Measurements from ENCODE around the gene WBP11. TPM values are rescaled to one million over a fixed set of nuclear protein-coding genes. Genes with fewer than 3 reads are reported as not detected.

WBP11 gene
- total and polyA plus RNA-seq, 2 of the 13 experiments (the other 11 are each of a cell fraction or from before 2014, with no cell fraction given) = 7.6 to 31.0 TPM

GRCh38 chr12:14803011-14803829, at the start of gene WBP11, which contains the start of gene C12orf60 (continued):
- TF ChIP-seq PAF1 (CRISPR knock-in tag; IDR thresholded peaks at IDR 0.05) (no peak), SMAD9 (CRISPR knock-in tag; IDR thresholded peaks at IDR 0.05) (no peak), ZNF253 (CRISPR knock-in tag; IDR thresholded peaks at IDR 0.05; ENCODE audit: borderline replicate concordance) (no peak), KLF11 (CRISPR knock-in tag; IDR thresholded peaks at IDR 0.05) (peak; percentile 18; the same call in 1 of the 2 replicates), YEATS2 (CRISPR knock-in tag; IDR thresholded peaks at IDR 0.05; ENCODE audit: borderline replicate concordance) (peak; percentile 89; the same call in 1 of the 2 replicates), ZNF337 (CRISPR knock-in tag; IDR thresholded peaks at IDR 0.05; ENCODE audit: borderline replicate concordance, low read depth) (no peak), SATB2 (CRISPR knock-in tag; IDR thresholded peaks at IDR 0.05) (no peak), FOSL2 (CRISPR knock-in tag; IDR thresholded peaks at IDR 0.05) (peak; percentile 27), ZNF790 (CRISPR knock-in tag; IDR thresholded peaks at IDR 0.05; ENCODE audit: borderline replicate concordance) (no peak), CC2D1A (CRISPR knock-in tag; IDR thresholded peaks at IDR 0.05) (no peak), CBX1 (IDR thresholded peaks at IDR 0.05; ENCODE audit: low read depth) (no peak), RFX5 (IDR thresholded peaks at IDR 0.05; ENCODE audit: low read depth, low read length) (no peak), GRHL1 (CRISPR knock-in tag; conservative IDR thresholded peaks at IDR 0.05) (no peak), HMG20B (CRISPR knock-in tag; conservative IDR thresholded peaks at IDR 0.05) (no peak), ATAD3A (CRISPR knock-in tag; IDR thresholded peaks at IDR 0.05) (no peak), MXI1 (IDR thresholded peaks at IDR 0.05; ENCODE audit: borderline replicate concordance, low read depth, low read length) (peak; percentile 3; the same call in 1 of the 3 replicates), ZNF547 (CRISPR knock-in tag; IDR thresholded peaks at IDR 0.05) (no peak), ZNF546 (CRISPR knock-in tag; conservative IDR thresholded peaks at IDR 0.05) (no peak), GZF1 (CRISPR knock-in tag; IDR thresholded peaks at IDR 0.05) (no peak)
- TF ChIP-seq, protein P1, sequence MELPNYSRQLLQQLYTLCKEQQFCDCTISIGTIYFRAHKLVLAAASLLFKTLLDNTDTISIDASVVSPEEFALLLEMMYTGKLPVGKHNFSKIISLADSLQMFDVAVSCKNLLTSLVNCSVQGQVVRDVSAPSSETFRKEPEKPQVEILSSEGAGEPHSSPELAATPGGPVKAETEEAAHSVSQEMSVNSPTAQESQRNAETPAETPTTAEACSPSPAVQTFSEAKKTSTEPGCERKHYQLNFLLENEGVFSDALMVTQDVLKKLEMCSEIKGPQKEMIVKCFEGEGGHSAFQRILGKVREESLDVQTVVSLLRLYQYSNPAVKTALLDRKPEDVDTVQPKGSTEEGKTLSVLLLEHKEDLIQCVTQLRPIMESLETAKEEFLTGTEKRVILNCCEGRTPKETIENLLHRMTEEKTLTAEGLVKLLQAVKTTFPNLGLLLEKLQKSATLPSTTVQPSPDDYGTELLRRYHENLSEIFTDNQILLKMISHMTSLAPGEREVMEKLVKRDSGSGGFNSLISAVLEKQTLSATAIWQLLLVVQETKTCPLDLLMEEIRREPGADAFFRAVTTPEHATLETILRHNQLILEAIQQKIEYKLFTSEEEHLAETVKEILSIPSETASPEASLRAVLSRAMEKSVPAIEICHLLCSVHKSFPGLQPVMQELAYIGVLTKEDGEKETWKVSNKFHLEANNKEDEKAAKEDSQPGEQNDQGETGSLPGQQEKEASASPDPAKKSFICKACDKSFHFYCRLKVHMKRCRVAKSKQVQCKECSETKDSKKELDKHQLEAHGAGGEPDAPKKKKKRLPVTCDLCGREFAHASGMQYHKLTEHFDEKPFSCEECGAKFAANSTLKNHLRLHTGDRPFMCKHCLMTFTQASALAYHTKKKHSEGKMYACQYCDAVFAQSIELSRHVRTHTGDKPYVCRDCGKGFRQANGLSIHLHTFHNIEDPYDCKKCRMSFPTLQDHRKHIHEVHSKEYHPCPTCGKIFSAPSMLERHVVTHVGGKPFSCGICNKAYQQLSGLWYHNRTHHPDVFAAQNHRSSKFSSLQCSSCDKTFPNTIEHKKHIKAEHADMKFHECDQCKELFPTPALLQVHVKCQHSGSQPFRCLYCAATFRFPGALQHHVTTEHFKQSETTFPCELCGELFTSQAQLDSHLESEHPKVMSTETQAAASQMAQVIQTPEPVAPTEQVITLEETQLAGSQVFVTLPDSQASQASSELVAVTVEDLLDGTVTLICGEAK (IDR thresholded peaks at IDR 0.05) = peak; percentile 58; the same call in 1 of the 2 replicates
- TF ChIP-seq, protein P1 (CRISPR knock-in tag; IDR thresholded peaks at IDR 0.05) = 0 out of 2 replicates have a peak, but pooled peaks have one; percentile 54
